GM10847 (cell line): ENCODE results near the gene TRIM74.
"Not testable (repeated sequence)": the region's sequence is repeated elsewhere in the genome, so short reads cannot be mapped to it uniquely, and the experiment has no call there.

ENCODE experiments used
- POLR2A ChIP-seq: IDR thresholded peaks from 2 replicates; pipeline ENCODE4 v1.6.1; 2011; ENCODE audit not compliant: insufficient read length; ENCODE audit errors: extremely low read depth

Gene TRIM74

DNA sequence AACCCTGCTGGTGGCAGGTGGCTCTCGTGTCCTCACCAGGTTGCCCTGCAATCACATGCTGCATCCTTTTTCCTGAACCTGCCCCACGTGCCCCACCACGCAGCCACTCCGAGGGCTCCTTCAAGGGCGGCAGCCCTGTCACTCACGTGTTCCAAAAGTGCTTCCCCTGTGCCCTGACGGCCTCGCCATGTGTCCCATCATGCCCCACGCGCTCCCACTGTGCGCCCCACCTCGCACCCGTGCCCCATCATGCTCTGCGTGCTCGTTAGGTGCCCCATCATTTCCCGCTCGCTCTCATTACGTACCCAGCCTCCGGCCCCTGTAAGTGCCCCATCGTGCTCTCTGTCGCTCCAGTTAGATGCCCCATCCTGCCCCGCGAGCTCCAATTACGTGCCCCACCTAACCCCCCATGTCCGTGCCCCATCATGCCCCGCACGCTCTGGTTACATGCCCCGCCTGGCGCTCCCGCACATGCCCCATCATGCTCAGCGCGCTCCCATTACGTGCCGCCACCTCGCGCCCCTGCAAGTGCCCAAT is at the start of gene TRIM74:
TSS of gene TRIM74 (minus strand) at position 487 of the 537 bp plus-strand sequence. CDS start 3,309 bp downstream, outside the sequence.
- TF ChIP-seq POLR2A = not testable (repeated sequence)

DNA sequence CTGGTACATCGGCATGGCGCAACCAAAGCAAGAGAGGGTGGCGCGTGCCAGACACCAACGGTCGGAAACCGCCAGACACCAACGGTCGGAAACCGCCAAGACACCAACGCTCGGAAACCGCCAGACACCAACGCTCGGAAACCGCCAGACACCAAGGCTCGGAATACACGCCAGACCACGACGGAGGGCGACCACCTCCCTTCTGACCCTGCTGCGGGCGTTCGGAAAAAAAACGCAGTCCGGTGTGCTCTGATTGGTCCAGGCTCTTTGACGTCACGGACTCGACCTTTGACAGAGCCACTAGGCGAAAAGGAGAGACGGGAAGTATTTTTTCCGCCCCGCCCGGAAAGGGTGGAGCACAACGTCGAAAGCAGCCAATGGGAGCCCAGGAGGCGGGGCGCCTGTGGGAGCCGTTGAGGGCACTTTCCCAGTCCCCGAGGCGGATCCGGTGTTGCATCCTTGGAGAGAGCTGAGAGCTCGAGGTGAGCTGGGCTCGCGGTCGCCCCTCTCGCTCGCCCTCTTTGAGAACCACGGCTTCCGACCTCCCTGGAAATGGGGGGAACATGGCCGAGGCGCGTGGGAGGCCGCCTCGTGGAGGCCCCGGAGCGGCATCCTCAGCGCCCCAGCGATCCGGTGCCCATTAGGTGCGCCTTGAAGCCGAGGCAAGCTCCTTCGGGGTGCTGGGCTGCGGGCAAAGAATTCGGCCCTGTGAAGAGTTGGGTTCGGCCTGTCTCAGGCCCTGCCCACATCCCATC is 36.6 kb upstream of the TRIM74 start:
- peak; percentile 81 for TF ChIP-seq POLR2A

DNA sequence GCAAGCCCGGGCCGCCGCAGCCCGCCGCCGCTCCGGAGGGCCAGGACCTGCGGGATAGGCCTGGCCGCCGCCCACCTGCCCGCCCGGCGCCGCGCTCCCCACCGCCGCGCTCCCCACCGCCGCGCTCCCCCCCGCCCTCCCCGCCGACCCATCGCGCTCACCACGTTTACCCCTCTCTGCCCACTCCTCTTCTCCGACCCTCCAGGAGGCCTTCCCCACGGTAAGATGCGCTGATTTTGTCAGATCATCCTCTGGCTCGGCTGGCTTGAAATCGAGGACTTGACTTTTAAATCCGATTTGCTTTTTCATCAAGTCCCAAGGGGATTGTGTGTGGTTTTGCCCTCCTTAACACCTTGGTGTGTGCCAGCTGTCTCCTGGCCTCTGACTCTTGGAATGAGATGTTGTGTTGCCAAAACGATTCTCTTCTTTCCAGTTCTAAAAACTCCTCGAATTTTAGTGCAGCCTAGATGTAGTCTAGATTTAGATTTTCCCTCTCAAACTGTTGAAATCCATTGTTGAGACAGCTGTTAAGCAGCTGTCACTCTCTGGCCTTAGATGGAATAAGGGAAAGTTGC is 43.6 kb downstream of the TRIM74 start:
- TF ChIP-seq POLR2A = no peak

DNA sequence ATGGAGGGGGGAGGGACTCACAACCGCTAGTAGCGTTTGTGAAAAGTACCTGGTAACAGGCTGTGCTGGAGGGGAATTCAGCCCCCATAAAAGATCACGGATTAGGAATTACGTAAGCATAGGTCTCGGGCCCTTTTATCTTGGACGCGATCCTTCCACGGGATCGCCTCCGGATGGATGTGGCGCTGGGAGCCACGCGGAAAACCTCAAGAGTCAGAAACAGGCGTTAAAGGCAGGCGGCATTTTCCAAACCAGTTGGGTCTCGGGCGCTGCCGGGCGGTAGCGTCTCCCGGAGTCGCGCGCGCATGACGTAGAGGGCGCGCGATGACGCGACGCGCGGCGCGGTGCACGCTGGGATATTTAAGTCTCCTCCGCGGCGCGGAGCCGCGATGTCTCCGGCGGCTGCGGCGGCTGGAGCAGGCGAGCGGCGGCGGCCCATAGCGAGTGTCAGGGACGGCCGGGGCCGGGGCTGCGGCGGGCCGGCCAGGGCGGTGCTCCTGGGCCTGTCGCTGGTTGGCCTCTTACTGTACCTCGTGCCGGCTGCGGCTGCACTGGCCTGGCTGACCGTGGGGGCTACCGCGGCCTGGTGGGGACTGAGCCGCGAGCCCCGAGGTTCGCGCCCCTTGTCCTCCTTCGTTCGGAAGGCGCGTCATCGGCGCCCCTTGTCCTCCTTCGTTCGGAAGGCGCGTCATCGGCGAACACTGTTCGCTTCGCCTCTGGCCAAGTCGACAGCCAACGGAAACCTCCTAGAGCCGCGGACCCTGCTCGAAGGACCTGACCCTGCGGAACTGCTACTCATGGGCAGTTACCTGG is 44.3 kb downstream of the TRIM74 start, which contains the start of gene POM121:
TSS of gene POM121 (plus strand) at position 363 of the 813 bp plus-strand sequence. CDS start at position 390, 27 bp downstream.
- peak; percentile 76 for TF ChIP-seq POLR2A

DNA sequence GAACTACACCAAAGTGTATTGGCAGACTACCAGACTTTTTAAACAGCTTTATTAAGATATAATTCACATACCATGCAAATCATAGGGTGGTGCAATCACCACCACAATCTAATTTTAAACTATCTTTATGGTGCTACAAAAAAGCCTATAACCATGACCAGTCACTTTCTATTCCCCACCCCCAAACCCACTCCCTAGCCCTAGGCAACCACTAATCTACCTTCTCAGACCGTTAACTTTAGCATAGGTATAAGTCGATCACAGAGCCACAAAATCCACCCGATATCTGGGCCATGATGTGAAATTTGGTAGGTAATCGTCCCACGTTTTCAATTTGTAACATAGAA is 44.9 kb downstream of the TRIM74 start:
- no peak for TF ChIP-seq POLR2A

DNA sequence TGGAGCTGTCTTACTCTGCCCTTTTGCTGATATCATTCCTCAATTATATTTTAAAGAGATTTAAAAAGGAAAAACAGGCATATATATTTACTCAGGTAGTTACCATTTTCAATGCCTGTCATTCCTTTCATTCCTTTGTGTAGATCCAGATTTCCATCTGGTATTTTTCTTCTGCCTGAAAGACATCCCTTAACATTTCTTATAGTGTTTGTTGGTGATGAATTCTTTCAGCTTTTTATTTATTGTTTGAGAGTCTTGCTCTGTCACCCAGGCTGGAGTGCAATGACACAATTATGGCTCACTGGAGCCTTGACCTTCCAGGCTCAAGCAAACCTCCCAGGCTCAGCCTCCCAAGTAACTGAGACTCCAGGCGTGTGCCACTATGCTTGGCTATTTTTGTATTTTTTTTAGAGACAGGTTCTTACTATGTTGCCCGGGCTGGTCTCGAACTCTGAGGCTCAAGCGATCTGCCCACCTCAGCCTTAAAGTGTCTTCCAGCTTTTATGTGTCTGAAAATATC is 50.0 kb downstream of the TRIM74 start:
- TF ChIP-seq POLR2A = no peak
